Esophagus squamous epithelium (tissue), 4 donors: Measurements from ENCODE around the gene PLEKHA8.

Experiments
- POLR2A ChIP-seq, 4 donors: fragments of 450-650 bp; IDR thresholded peaks; one replicate each; pipeline ENCODE4 v1.6.1; 2017; ENCODE audit warnings: antibody characterized with exemption in 4 of 4, mild to moderate bottlenecking in 4 of 4, moderate library complexity in 3 of 4
- TF ChIP-seq, protein P1 (sequence below), 6 experiments: fragments of 450-650 bp in 4 of 6; fragments of 200-600 bp in 2 of 6; sonication (generic) in 2 of 6; IDR thresholded peaks; one replicate each; pipeline ENCODE4 v1.5.1; 2016 to 2019; ENCODE audit warnings: antibody characterized with exemption in 6 of 6, mild to moderate bottlenecking in 4 of 6, moderate library complexity in 4 of 6

DNA sequence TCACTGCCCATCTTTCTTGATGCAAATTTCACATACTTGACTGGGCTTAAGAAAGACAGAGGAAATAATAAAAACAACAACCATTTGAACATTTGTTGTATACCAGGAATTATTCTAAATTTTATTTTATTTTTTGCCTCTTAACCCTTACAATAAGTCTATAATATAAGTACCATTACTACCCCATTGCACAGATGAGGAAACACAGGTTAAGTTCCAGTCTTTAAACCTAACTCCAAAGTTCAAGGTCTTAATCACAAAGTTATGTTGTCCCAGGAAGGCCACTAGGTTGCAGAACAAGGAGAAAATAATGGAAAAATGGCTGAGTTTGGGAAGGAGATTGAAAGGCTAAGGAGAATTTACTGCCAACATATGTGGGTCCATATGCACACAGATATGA, 5.2 kb upstream of the PLEKHA8 start:
- TF ChIP-seq POLR2A (IDR thresholded peaks at IDR 0.05): no peak
- TF ChIP-seq, protein P1, sequence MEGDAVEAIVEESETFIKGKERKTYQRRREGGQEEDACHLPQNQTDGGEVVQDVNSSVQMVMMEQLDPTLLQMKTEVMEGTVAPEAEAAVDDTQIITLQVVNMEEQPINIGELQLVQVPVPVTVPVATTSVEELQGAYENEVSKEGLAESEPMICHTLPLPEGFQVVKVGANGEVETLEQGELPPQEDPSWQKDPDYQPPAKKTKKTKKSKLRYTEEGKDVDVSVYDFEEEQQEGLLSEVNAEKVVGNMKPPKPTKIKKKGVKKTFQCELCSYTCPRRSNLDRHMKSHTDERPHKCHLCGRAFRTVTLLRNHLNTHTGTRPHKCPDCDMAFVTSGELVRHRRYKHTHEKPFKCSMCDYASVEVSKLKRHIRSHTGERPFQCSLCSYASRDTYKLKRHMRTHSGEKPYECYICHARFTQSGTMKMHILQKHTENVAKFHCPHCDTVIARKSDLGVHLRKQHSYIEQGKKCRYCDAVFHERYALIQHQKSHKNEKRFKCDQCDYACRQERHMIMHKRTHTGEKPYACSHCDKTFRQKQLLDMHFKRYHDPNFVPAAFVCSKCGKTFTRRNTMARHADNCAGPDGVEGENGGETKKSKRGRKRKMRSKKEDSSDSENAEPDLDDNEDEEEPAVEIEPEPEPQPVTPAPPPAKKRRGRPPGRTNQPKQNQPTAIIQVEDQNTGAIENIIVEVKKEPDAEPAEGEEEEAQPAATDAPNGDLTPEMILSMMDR (IDR thresholded peaks at IDR 0.05): no peak
